ENCODE results near the gene MRPL18.
"Not testable (repeated sequence)": the region's sequence is repeated elsewhere in the genome, so short reads cannot be mapped to it uniquely, and the experiment has no call there.

MRPL18 gene

DNA sequence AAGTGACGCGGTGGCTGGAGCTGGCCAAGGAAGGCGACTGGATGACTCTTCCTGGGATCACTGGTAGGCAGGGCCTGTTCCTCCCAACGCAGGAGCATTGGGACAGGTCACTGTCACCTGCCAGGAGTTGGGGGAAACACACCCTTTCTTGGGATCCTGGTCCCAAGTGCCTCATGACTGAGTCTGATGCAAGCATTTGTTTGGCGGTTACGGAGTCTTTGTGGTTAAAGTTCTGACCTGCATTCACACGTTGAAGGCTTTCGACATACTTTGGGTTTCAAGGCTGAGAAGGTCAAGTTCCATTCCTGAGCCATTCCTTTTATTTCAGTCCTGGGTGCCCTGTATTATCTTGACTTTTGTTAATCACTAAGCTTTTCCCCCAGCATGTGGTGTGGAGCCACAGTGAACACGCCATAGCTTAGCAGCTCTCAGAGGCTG, 15.8 kb downstream of the MRPL18 start:
- DNase-seq (ENCODE audit: low spot score) = no peak
- TF ChIP-seq, protein P1, sequence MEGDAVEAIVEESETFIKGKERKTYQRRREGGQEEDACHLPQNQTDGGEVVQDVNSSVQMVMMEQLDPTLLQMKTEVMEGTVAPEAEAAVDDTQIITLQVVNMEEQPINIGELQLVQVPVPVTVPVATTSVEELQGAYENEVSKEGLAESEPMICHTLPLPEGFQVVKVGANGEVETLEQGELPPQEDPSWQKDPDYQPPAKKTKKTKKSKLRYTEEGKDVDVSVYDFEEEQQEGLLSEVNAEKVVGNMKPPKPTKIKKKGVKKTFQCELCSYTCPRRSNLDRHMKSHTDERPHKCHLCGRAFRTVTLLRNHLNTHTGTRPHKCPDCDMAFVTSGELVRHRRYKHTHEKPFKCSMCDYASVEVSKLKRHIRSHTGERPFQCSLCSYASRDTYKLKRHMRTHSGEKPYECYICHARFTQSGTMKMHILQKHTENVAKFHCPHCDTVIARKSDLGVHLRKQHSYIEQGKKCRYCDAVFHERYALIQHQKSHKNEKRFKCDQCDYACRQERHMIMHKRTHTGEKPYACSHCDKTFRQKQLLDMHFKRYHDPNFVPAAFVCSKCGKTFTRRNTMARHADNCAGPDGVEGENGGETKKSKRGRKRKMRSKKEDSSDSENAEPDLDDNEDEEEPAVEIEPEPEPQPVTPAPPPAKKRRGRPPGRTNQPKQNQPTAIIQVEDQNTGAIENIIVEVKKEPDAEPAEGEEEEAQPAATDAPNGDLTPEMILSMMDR (IDR thresholded peaks at IDR 0.05) = no peak
- H3K4me3 ChIP-seq = no peak overlapping the region
- H3K27ac ChIP-seq = no peak overlapping the region

DNA sequence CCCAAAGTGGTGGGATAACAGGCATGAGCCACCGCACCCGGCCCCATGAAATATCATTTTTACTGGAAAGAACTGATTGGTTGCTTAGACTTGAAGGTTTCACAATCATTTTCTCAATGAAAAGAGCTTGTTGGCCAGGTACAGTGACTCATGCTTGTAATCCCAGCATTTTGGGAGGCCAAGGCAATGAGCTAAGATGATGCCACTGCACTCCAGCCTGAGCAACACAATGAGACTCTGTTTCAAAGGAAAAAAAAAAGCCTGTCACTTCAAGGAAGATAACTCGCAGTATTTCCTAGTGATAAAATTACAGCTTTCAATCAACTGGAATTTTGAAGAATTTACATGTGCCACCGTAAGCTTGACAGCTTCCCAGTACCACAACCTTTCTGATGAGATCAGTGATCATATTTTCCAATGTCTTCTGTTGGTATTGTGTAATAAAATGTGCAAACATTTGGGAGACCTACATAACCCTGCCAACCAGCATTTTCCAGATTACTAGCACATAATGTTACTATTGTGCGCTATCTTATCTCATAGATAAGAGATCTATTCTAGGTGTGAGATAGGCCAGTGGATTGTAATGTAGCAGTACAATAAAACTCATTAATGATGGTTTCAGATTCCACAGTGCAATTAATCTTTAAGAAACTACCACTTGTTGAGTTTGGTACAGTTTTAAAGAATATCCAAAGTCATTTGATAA, 17.0 kb downstream of the MRPL18 start:
- no peak for DNase-seq (ENCODE audit: low spot score)
- H3K4me3 ChIP-seq = no peak overlapping the region
- H3K27ac ChIP-seq = no peak overlapping the region
- TF ChIP-seq, protein P1 (IDR thresholded peaks at IDR 0.05) = no peak

DNA sequence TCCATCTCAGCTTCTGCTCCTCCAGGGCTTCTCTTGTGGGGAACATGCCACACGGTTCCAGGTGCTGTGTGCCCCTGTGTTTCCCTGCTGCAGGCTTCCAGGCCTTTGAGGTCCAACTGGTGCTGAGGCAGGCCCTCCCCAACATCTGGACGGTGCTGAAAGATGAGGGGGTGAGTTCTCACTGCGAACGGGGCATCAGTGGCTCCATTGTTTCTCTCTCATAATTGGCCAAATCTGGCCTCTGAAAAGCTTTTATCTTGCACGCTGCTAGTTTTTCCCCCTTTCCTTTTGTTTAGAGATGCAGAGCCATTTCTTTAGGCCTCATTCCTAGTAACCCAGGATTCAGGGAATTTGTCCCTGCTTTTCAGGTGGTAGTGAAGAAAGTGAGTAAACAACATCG, 18.4 kb downstream of the MRPL18 start:
- Histone ChIP-seq H3K27ac (no peak overlapping the region), H3K4me3 (no peak overlapping the region)
- DNase-seq (ENCODE audit: low spot score) = no peak
- TF ChIP-seq, protein P1 (IDR thresholded peaks at IDR 0.05) = no peak

DNA sequence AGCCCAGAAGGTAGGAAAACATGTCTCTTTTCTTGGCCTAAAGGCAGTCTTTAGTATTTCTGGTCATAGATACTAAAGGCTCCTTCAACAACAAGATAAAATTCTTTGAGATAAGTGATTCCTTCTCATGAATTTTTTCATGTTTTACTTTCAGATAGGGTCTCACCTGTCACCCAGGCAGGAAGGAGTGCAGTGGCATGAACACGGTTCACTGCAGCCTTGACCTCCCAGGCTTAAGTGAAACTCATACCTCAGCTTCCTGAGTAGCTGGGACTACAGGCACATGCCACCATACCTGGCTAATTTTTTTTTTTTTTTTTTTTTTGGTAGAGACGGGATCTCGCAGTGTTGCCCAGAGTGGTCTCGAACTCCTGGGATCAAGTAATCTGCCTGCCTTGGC, 18.9 kb downstream of the MRPL18 start:
- no peak overlapping the region for H3K4me3 ChIP-seq
- H3K27ac ChIP-seq = no peak overlapping the region
- TF ChIP-seq, protein P1 (IDR thresholded peaks at IDR 0.05) = no peak
- no peak for DNase-seq (ENCODE audit: low spot score)

DNA sequence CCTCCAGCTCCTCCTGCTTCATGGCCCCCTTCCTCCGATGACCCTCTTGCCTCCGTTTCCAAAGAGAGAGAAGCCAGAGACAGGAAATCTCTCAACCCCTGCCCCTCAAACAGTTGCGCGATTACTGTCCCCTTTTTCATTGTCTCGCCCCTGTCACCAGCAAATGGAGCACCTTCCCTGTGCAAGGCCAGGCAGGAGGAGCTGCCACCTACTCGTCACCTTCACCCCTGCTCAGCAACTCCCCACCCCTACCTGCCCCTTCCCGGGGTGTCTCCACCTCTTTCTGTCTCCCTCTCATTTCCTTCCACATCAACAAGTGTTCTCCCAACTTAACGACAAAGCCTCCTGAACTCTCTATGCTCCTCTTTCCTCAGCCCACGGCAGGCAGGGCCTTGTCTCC, 23.5 kb downstream of the MRPL18 start:
- Histone ChIP-seq H3K27ac (no peak overlapping the region), H3K4me3 (no peak overlapping the region)
- no peak for DNase-seq (ENCODE audit: low spot score)
- TF ChIP-seq, protein P1 (IDR thresholded peaks at IDR 0.05) = no peak

DNA sequence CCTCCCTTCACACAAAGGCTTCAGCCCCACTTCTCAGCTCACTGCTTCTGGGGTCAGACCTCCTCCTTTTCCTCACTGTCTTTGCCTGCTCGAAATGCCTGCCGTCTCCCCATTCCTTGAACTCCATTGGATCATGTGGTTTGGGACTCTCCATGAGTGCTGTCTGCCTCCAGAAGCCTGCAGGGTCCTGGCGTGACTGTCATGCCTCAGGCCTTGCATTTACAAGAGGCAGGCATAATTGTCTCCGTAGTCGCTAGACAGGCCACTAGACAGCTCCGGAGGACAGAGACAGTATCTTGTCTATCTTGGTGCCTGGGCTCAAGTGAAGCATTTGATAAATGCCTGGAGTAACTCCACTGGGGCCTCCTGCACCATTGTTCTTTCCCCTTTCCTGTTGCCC, 25.1 kb downstream of the MRPL18 start:
- TF ChIP-seq, protein P1 (IDR thresholded peaks at IDR 0.05) = no peak
- Histone ChIP-seq H3K27ac (no peak overlapping the region), H3K4me3 (no peak overlapping the region)
- DNase-seq (ENCODE audit: low spot score) = no peak

DNA sequence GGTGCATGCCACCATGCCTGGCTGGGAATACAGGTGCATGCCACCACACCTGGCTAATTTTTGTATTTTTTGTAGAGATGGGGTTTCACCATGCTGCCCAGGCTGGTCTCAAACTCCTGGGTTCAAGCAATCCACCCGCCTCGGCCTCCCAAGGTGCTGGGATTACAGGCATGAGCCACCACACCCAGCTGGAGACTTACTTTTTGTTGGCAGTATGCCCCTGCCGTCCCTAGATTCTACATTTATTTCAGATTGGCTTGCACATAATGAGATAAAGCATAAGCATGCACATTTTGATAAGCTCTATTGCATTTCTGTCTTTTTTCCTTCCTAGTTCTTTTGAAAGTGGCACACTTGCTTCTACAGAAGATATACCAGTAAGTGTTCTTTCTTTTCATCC, 26.5 kb downstream of the MRPL18 start:
- not testable (repeated sequence) for H3K27ac ChIP-seq; H3K4me3 ChIP-seq; DNase-seq (ENCODE audit: low spot score)

Measured in coronary artery (tissue), 2 donors.